ENCODE data around the gene RSBN1. TPM values are rescaled to one million over a fixed set of nuclear protein-coding genes. Genes with fewer than 3 reads are reported as not detected.
A peak's percentile ranks its signal among the peaks of the same experiment; 100 is the strongest.

The RSBN1 gene
- total and polyA plus RNA-seq, 8 donors: 3.5 to 13.6 (median 10.1) TPM

GRCh38 chr1:113768916-113769600, 43.2 kb downstream of the RSBN1 start:
- intact Hi-C loops (cut with DNase I): no loop called here

GRCh38 chr1:113765306-113766230, 46.7 kb downstream of the RSBN1 start:
- FAIRE-seq (peak; percentile 20), ATAC-seq (no peak), DNase-seq (no peak)
- intact Hi-C loops (cut with DNase I): no loop called here
- Histone ChIP-seq H3K27ac (no peak overlapping the region), H3K36me3 (peaks cover 0 to 27% (median 0%) of the 10 kb centered on the region in 3 donors), H3K4me3 (no peak overlapping the region), H3K27me3 (no peaks in the 10 kb centered on the region), H3K9me3 (no peaks in the 10 kb centered on the region), H3K4me1 (no peaks in the 10 kb centered on the region)
- TF ChIP-seq CTCF (IDR thresholded peaks at IDR 0.05): no peak
- WGBS, 2 donors: 84 to 88% methylated on average over 2 of the region's 2 CpGs

More at GRCh38 chr1:113768916-113769600, 43.2 kb downstream of the RSBN1 start:
- H3K4me1 ChIP-seq: no peaks in the 10 kb centered on the region
- ATAC-seq: no peak
- TF ChIP-seq CTCF (IDR thresholded peaks at IDR 0.05): no peak
- H3K27me3 ChIP-seq: no peaks in the 10 kb centered on the region
- H3K4me3 ChIP-seq: no peak overlapping the region
- 92 to 96% methylated on average over 1 of the region's 1 CpG for WGBS, 2 donors
- no peak for DNase-seq
- peaks cover 0 to 27% (median 7%) of the 10 kb centered on the region in 3 donors for H3K36me3 ChIP-seq
- FAIRE-seq: no peak
- H3K9me3 ChIP-seq: no peaks in the 10 kb centered on the region
- H3K27ac ChIP-seq: no peak overlapping the region

GRCh38 chr1:113763661-113764060, 48.6 kb downstream of the RSBN1 start:
- Histone ChIP-seq H3K36me3 (peaks cover 0 to 27% (median 0%) of the 10 kb centered on the region in 3 donors), H3K4me1 (no peaks in the 10 kb centered on the region), H3K9me3 (no peaks in the 10 kb centered on the region), H3K27me3 (no peaks in the 10 kb centered on the region), H3K4me3 (no peak overlapping the region), H3K27ac (no peak overlapping the region)
- DNase-seq (no peak), ATAC-seq (no peak), FAIRE-seq (no peak)
- no peak for TF ChIP-seq CTCF (IDR thresholded peaks at IDR 0.05)
- intact Hi-C loops (cut with DNase I): no loop called here
- WGBS, 2 donors: 92% methylated on average over 2 of the region's 2 CpGs

GRCh38 chr1:113761937-113762336, 50.3 kb downstream of the RSBN1 start:
- WGBS, 2 donors: 73 to 77% methylated on average over 3 of the region's 3 CpGs
- ATAC-seq: no peak
- FAIRE-seq: no peak
- H3K9me3 ChIP-seq: no peaks in the 10 kb centered on the region
- intact Hi-C loops (cut with DNase I): no loop called here
- no peaks in the 10 kb centered on the region for H3K27me3 ChIP-seq
- H3K4me1 ChIP-seq: peaks cover 0 to 9% (median 7%) of the 10 kb centered on the region in 3 donors
- no peak for TF ChIP-seq CTCF (IDR thresholded peaks at IDR 0.05)
- peaks cover 0 to 13% (median 0%) of the 10 kb centered on the region in 3 donors for H3K36me3 ChIP-seq
- no peak for DNase-seq
- no peak overlapping the region for H3K27ac ChIP-seq
- H3K4me3 ChIP-seq: no peak overlapping the region
